GM18498 (cell line): Measurements from ENCODE around the gene AGFG2.

ENCODE experiments used
- ATAC-seq: cut with Tn5 transposase; IDR thresholded peaks from one replicate; pipeline ENCODE4 v1.9.1; 2021; ENCODE audit warnings: mild to moderate bottlenecking, moderate library complexity; ENCODE audit not compliant: unreplicated experiment

Gene AGFG2

DNA sequence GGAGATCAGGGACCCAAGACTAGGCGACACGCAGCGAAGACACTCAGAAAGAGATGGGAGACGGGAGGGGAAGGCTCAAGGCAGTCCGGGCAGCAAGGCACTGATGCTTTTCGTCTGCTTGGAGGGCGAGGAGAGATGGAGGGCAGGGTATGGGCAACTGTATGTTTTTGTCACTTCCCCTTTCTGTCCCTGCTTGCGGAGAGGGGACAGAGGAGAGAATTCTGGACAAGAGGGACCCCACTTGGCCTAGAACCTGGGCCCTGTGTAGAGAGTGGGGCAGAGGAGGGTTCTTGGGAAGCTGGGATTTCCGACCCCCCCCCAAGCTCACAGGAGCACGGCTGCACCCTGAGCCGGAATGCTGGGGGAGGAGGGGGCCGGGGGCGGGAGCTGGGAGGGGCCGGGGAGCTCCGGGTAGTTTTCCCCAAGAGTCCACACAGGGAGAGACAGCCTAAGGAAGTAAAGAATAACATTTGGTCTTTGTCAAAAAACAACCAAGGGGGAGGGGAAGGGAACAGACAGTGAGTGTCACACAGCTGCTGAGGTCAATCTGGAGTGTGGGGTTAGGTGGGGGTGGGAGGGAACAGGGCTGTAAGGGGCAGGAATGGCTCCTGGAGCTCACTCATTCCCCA lies 45.2 kb downstream of the AGFG2 start:
- ATAC-seq = no peak

DNA sequence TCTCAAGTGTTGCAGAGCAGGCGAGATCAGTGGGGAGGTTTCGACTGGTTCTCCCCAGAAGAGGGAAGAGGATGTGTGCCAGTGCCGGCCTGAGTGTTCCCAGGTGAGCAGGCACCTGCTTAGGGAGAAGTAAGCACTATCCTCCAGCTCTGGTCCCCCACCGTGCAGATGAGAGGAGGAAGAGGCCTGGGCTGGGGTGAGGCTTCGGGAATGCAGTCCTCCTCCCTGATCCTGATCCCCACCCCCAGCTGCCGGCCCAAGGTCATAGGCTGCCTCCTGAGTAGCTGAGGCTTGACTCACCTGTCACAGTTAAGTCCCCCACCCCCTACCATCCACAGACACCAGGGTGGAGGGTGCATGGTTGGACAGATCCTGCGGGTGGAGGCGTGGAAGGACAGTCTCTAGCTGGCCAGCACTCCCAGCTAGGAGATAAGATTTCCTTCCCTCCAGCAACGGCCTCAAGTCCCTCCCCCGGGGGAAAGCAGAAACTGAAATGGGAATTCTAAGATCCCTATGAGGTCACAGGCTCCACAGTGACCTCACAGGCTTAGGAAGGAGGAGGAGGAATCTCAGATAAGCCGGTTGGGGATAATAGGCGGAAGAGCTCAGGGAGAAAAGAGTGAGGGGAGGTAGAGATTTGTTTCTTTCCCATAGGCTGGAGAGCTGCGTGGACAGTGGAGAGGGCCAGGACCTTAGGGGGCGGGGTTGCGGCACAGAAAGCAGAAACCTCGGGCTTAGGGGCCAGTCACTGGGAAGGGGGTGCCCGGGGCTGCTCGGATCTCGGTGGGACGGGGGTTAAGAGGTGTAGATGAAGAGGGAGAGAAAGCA lies 45.9 kb downstream of the AGFG2 start:
- no peak for ATAC-seq

DNA sequence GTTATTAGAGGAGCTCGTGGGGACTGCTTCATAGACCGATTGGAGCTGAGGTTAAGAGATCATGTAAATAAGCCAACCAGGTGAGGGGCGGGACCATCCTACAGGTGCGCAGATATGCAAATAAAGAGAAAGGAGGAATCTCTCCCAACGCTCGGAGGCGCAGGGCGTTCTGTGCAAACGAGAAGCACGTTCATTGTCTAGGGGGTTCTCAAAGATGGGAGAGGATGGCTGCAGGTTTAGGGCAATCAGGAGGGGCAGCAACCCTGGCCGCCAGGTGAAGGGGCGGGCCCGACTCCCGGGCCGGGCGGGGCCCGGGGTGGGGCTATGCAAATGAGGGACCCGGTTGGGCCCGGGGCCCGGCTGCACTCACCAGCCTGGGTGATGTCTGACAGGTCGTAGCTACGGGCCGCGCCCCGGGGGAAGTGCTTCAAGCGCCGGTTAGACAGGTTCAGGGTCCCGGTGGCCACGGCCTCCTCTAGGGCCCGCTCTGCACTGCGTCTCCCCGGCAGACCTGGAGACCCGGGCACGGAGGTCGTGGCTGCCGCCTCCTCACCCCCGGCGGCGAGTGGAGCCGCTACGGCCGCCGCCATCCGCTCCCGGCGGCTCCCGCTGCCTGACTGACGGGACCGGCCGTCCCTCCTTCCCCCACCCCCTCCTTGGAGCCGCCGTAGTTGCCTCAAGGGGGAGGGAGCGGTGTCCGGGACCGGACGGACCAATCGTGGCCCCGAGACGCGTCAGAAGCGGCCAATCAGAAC lies 46.7 kb downstream of the AGFG2 start, which contains the start of gene LRCH4:
Gene LRCH4 (minus strand): TSS at position 619 of the 755 bp plus-strand sequence. CDS start 29 bp downstream, at position 590.
- peak; percentile 31 for ATAC-seq

DNA sequence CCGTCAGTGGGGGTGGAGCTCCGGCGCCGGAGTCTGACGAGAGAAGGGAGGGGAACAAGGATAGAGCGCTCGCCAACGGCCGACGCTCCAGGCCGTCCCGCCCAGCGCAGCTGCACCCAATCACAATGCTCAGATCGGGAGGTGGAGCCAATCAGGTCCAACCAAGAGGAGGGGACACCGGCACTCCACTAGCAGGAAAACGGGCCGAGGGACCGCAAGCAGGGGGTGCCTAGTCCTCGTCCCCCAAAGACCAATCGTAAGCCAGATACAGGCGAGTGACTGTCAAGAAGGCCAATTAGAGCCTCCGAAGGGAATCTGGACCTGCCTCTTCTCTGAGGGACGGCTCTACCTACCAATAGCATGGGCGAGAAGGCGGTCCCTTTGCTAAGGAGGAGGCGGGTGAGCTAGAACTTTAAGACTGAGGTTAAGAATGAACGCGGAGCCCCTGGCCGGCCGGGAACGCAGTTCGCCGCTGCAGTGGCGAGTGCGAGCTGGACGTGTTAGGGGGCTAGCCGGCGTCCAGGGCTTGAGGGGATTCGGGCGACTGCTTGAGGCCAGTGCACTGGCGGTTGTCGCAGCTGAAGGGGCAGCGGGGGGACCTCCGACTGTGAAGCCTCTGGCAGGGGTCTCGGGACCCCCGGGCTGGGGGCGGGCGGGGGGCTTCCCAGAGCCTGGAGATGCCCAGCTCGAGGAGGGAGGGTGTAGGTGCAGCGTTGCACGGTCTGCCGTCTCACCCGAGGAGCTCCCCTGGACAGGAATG lies 47.4 kb downstream of the AGFG2 start, which contains the start of gene FBXO24:
Gene FBXO24 (plus strand): TSS at position 63 of the 760 bp plus-strand sequence. CDS start 298 bp downstream, at position 361.
- ATAC-seq = peak; percentile 87

DNA sequence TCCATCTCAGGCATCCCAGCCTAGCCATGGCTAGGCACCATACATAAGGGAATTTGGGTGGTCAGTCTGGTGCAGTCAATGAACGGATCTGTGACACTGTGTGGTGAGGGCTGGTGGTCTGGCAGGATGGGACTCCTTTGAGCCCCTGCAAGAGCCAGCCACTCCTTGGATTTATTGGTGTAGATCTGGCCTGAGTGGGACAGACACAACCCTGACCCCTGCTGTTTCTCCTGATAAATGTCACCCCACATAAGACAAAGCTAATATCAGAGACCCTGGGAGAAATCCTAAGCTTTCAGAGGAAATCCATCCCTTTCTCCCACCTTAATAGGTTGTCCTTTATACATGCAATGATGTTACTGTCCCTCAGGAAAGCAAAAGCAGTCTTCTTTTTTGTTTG lies 49.4 kb downstream of the AGFG2 start:
- no peak for ATAC-seq

DNA sequence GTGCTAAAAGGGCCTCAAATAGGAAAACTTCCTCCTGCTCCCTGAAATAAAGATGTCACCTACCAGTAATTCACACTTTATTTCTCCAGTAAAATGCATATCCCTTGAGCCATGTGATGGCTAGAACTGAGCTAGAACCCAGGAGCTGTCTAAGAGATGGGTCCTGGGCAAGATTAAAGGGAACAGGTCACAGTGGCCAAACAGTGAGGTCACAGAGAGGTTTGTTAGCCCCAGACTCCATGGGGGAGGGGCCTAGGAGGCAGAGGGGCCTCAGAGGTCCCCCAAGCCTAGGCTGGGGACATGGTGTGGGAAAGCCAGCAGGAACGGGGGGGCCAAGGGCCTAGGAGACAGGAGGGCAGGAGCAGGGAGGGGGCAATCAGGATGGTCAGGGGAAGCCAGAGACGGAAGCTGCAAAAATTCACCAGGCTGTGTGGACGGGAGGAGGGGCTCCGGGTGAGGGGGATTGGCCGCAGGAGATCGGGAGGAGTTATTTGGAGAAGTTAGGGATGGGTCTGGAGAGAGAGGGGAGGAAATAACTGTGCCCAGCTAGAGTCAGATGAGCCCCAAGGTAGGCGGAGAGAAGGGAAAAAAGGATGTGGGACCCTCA lies 50.4 kb downstream of the AGFG2 start:
- no peak for ATAC-seq

DNA sequence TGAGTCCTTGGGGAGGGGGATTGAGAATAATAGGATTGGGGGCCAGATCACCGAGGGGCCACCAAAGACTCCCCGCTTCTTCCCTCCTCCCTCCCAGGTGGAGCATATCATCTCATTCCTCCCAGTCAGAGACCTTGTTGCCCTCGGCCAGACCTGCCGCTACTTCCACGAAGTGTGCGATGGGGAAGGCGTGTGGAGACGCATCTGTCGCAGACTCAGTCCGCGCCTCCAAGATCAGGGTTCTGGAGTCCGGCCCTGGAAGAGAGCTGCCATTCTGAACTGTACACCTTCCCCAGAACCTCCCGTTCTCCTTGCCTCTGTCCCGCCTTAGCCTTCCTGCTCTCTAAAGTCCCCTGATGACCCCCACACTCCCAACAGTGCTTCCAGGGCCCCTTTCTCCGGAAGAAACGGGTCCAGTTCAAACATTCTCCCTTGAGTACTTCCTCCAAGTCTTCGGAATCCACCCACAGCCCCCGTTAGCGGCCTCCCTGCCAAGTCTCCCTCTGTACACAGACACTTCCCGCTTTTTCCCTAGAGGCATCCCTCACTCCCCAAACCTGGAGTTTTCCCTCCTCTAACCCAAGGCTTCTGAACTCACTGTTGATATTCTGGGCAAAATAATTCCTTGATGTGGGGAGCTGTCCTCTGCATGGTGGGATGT lies 51.2 kb downstream of the AGFG2 start:
- no peak for ATAC-seq

DNA sequence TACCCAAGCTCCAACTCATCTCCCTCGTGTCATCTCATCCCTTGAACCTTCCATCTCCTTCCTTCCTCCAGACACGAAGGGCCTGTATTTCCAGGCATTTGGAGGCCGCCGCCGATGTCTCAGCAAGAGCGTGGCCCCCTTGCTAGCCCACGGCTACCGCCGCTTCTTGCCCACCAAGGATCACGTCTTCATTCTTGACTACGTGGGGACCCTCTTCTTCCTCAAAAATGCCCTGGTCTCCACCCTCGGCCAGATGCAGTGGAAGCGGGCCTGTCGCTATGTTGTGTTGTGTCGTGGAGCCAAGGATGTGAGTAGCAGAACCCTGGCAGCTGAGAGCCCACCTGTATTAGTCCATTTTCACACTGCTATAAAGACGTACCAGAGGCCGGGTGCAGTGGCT lies 52.6 kb downstream of the AGFG2 start:
- ATAC-seq = no peak

DNA sequence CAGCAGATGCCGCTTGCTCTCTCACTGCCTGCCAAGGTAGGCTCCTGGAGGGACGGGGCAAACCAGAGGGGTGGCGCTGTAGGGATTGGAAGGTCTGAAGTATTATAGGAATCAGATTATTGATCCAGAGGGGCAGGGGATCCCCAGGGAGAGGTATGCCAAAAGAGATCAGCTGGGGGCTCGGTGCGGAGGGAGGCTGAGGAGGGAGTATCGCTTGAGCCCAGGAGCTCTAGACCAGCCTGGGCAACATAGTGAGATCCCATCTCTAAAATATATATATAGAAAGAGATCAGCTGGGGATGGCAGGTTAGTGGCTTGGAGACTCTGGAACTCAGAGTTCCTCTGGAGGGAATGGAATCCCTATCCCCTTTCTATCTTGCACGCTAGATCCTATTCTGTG lies 56.2 kb downstream of the AGFG2 start:
- no peak for ATAC-seq

DNA sequence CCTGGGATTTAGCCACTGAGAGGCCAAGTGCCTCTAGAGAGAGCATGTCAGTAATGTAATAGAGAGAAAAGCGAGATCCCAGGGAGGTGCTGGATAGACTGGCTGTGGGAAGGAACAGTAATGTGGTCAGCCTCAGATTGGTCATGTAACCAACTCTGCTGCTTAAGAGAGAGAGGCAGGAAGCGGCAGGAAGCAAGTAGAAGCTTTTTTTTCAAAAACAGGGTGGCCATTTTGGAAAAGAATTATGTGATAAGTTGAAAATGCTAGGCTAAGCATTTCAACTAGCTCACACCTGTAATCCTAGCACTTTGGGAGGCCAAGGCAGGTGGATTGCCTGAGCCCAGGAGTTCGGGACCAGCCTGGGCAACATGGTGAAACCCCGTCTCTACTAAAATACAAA lies 59.4 kb downstream of the AGFG2 start:
- no peak for ATAC-seq

DNA sequence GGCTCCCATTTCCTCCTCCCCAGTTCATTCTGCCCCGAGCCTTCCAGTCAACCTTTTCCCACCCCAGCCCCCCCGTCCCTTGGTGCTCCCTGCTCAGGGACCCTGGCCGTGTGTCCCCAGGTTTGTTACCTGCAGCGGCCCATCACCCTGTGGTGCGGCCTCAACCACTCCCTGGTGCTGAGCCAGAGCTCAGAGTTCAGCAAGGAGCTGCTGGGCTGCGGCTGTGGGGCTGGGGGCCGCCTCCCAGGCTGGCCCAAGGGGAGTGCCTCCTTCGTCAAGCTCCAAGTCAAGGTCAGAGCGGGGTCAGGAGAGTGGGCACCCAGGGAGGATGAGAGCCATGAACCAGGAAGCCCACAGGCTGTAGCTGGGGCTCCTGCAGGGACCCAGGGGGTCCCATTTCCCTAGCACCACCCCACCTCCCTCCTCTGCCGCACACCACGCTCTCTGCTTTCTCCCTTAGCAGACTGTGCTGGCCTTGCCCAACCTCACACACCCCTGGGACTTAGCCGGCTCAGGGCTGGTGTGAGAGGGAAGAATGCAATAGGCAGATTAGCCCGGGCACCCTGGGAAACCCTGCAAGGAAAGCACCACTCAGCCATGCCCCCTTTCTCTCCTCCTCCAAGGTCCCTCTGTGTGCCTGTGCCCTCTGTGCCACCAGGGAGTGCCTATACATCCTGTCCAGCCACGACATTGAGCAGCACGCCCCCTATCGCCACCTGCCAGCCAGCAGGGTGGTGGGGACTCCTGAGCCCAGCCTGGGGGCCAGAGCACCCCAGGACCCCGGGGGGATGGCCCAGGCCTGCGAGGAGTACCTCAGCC lies 61.1 kb downstream of the AGFG2 start:
- no peak for ATAC-seq

DNA sequence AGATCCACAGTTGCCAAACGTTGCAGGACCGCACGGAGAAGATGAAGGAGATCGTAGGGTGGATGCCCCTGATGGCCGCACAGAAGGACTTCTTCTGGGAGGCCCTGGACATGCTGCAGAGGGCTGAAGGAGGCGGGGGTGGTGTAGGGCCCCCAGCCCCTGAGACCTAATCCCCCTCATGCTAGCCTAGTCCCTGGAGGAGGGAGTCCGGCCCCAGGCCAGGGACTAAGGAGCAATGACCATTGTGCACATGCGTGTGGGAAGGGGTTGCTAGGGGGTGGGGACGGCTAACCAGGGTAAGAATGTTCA lies 61.7 kb downstream of the AGFG2 start:
- ATAC-seq = no peak

DNA sequence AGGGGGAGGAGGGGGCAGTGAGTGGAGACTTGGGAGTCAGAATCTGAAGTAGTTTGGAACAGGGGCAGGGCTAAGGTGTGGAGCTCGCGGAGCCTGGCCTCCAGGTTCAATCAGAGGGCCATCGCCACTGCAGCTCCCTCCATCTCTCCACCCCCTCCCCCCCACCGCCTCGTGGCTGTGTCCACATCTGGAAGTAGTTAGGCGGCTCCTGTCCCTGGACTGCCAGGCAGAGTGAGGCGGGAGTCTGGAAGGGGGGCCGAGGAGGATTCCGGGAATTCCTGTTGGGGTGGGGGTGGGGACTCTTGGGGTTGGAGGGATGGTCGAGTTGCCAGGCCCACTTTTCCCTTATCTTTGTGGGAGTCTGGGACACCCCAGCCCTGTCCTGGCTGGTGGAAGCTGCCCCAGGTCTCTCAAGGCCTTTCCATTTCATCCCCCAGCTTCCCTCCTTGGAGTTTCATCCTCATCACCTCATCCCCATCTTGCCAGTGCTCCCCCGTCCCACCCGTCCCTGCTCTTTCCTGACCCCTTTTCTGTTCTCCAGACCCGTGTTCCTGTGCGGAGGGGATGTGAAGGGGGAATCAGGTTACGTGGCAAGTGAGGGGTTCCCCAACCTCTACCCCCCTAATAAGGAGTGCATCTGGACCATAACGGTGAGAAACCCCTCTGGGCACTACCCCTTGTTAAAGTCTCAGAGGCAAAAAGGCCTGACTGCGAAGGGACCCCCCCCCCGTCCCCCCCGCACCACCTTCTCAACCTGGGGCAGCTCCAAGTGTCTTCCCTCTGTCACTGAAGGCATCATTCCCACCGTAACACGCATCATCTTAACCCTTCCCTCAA lies 64.1 kb downstream of the AGFG2 start:
- ATAC-seq = no peak

DNA sequence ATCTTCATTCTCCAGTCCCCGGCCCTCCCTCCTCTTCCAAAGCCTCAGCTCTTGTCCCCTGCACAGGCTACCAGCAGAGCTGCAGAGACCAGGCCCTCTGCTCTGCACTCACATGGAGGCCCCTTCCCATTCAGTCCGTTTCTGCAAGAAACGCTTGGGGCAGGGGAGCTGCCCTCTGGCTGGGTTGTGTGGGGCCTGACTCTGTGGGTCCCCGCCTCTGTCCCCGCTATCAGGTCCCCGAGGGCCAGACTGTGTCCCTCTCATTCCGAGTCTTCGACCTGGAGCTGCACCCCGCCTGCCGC lies 64.7 kb downstream of the AGFG2 start:
- no peak for ATAC-seq

DNA sequence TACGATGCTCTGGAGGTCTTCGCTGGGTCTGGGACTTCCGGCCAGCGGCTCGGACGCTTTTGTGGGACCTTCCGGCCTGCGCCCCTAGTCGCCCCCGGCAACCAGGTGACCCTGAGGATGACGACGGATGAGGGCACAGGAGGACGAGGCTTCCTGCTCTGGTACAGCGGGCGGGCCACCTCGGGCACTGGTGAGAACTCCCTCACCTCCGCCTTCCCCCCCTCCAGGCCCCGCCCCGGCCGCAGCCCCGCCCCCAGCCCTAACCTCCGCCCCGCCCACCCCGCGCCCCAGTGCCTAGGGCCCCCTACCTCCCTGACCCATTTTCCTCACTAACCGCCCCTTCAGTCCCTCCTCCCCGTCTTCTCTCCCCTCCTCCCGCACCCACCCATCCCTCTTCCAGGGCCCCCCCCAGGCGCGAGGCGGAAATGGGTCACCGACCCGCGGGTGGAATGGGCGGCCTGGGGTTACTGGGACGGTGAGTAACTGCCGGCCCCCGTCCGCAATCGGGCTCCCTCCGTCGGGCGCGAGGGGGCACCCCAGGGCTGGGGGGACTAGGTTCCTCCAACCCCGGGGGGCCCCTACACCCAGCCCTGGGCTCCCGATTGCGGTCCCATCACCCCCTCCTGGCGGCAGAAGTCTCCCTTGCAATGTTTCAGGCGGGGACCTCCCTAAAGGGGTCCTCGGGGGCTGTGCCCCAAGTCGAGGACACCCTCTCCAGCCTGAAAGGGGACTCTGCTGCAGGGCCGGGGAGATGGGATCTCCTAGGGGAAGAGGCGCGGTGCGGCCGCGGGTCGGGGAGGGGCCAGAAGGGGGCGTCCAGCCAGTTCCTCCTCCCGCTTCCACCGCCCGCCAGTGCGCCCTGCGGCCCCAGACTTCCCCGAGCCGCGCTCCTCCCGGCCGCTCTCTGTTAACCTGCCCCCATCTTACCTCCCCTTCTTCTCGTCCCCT lies 65.3 kb downstream of the AGFG2 start:
- peak; percentile 63 for ATAC-seq

DNA sequence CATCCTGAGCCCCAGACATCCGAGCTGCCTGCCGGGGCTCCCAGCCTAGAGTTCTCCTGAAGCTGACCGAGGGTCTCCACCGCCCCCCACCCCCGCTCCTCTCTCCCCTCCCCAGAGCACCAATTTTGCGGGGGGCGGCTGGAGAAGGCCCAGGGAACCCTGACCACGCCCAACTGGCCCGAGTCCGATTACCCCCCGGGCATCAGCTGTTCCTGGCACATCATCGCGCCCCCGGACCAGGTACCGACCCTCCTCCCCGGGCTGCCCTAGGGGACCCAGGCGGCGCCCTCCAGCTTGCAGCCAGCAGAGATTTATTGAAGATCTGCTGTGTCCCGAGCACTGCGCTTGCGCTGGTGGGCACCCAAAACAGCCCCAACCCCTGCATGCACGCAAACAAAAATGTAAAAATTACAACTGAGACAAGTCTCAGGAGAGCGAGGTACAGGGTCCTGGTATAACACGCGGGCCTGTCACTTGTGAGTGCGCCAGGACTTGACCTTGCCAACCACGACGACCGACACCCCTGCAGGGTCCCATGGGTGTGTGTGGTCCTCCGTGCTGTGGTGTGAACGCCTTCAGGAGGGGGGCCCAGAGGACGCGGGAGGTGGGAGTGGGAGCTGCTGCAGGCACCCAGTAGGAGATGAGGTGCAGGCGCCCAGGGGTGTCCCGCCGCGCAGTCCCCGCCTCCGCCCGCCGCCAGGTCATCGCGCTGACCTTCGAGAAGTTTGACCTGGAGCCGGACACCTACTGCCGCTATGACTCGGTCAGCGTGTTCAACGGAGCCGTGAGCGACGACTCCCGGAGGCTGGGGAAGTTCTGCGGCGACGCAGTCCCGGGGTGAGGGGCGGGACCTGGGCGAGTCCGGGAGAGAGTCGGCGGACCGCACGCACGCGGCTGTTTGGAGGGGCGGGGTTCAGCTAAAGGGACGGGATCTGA lies 66.2 kb downstream of the AGFG2 start:
- ATAC-seq = no peak
